PC-9 (cell line): ENCODE data around the gene SLC39A13. TPM values are rescaled to one million over a fixed set of nuclear protein-coding genes. Genes with fewer than 3 reads are reported as not detected.
A peak's percentile ranks its signal among the peaks of the same experiment; 100 is the strongest.

Source experiments
- BruUV-seq: library from RNA; stranded (reverse); fragments of 400-500 nt; replicated peaks from 2 replicates; lab custom pipeline; 2021; lab: Mats Ljungman, UMichigan
- CTCF ChIA-PET: fragments of 300-600 bp; sonication (Branson Sonifier 250); formaldehyde crosslinking; loops from one replicate; lab custom pipeline; 2022; ENCODE audit warnings: antibody characterized with exemption; lab: Charles Lee
- POLR2A ChIA-PET: fragments of 300-600 bp; sonication (Branson Sonifier 250); formaldehyde crosslinking; loops from one replicate; lab custom pipeline; 2022; ENCODE audit warnings: antibody characterized with exemption; ENCODE audit not compliant: unreplicated experiment; lab: Charles Lee
- DNase-seq, 2 experiments: peaks; one replicate each; pipeline versions ENCODE4 v3.0.0 to v3.0.0-alpha.2; 2015 to 2022; ENCODE audit warnings: mixed read lengths in 1 of 2
- H2AFZ ChIP-seq: fragments of 200-600 bp; sonication (generic); 2 replicates; pipeline ENCODE4 v1.8.1; 2017; ENCODE audit warnings: antibody characterized with exemption
- H3F3A ChIP-seq: fragments of 200-600 bp; sonication (generic); 2 replicates; pipeline ENCODE4 v1.8.1; 2017; ENCODE audit warnings: antibody characterized with exemption, mild to moderate bottlenecking, low read depth; ENCODE audit not compliant: insufficient read depth
- H3K27ac ChIP-seq: fragments of 200-600 bp; sonication (generic); 2 replicates; pipeline ENCODE4 v1.6.1; 2016; ENCODE audit warnings: mixed run types
- H3K27me3 ChIP-seq: fragments of 200-600 bp; sonication (generic); 2 replicates; pipeline ENCODE4 v1.6.1; 2016; ENCODE audit warnings: low read depth, mixed run types; ENCODE audit not compliant: insufficient read depth
- H3K36me3 ChIP-seq: fragments of 200-600 bp; sonication (generic); 2 replicates; pipeline ENCODE4 v1.6.1; 2016; ENCODE audit warnings: low read depth, mixed run types
- H3K4me1 ChIP-seq: fragments of 200-600 bp; sonication (generic); replicated peaks from 2 replicates; pipeline ENCODE4 v1.6.1; 2016; ENCODE audit warnings: mixed run types; ENCODE audit not compliant: insufficient read depth
- H3K4me2 ChIP-seq: fragments of 200-600 bp; sonication (generic); 2 replicates; pipeline ENCODE4 v1.6.1; 2017; ENCODE audit warnings: mixed run types
- H3K4me3 ChIP-seq: fragments of 200-600 bp; sonication (generic); 2 replicates; pipeline ENCODE4 v1.6.1; 2016; ENCODE audit warnings: mixed run types
- H3K79me2 ChIP-seq: fragments of 200-600 bp; sonication (generic); 2 replicates; pipeline ENCODE4 v1.6.1; 2017; ENCODE audit warnings: low read depth, mixed run types
- H3K9me2 ChIP-seq: fragments of 200-600 bp; sonication (generic); 2 replicates; pipeline ENCODE4 v1.8.1; 2017; ENCODE audit warnings: mild to moderate bottlenecking; ENCODE audit not compliant: insufficient read depth
- H3K9me3 ChIP-seq: fragments of 200-600 bp; sonication (generic); 2 replicates; pipeline ENCODE4 v1.8.1; 2016; ENCODE audit warnings: low read depth; ENCODE audit not compliant: insufficient read depth
- H4K20me1 ChIP-seq: fragments of 200-600 bp; sonication (generic); 2 replicates; pipeline ENCODE4 v1.8.1; 2017; ENCODE audit not compliant: insufficient read depth
- EZH2 ChIP-seq: fragments of 200-600 bp; sonication (generic); IDR thresholded peaks from 2 replicates; pipeline ENCODE4 v1.8.0; 2017; ENCODE audit warnings: antibody characterized with exemption, low read depth
- intact Hi-C: fragments of 100-400 bp; cut with micrococcal nuclease; formaldehyde crosslinking; loops from one replicate; pipeline ENCODE4 v1.10.0; 2022; ENCODE audit not compliant: unreplicated experiment
- total RNA-seq: library from RNA; stranded (reverse); gene quantifications from 2 replicates; pipeline ENCODE4 v1.2.3, GENCODE V29; 2021
- TF ChIP-seq, protein P1 (sequence below): fragments of 200-600 bp; sonication (generic); conservative IDR thresholded peaks from 2 replicates; pipeline ENCODE4 v1.6.1; 2017; ENCODE audit warnings: mixed run types, antibody characterized with exemption, mild to moderate bottlenecking, moderate library complexity

Gene SLC39A13
- total RNA-seq, 1 experiment from 2014 or later, result 28.8 TPM

GRCh38 chr11:47414685-47415070 is 6.3 kb downstream of the SLC39A13 start:
- no peak overlapping the region for H3K4me3 ChIP-seq
- TF ChIP-seq, protein P1, sequence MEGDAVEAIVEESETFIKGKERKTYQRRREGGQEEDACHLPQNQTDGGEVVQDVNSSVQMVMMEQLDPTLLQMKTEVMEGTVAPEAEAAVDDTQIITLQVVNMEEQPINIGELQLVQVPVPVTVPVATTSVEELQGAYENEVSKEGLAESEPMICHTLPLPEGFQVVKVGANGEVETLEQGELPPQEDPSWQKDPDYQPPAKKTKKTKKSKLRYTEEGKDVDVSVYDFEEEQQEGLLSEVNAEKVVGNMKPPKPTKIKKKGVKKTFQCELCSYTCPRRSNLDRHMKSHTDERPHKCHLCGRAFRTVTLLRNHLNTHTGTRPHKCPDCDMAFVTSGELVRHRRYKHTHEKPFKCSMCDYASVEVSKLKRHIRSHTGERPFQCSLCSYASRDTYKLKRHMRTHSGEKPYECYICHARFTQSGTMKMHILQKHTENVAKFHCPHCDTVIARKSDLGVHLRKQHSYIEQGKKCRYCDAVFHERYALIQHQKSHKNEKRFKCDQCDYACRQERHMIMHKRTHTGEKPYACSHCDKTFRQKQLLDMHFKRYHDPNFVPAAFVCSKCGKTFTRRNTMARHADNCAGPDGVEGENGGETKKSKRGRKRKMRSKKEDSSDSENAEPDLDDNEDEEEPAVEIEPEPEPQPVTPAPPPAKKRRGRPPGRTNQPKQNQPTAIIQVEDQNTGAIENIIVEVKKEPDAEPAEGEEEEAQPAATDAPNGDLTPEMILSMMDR, result no peak
- no peaks in the 10 kb centered on the region for H3K36me3 ChIP-seq
- intact Hi-C loops, result no loop called here
- DNase-seq, result no peak
- peaks cover 24% of the 10 kb centered on the region for H3K4me1 ChIP-seq
- H2AFZ ChIP-seq, result no peak overlapping the region
- no peak overlapping the region for H3K27ac ChIP-seq
- CTCF ChIA-PET, result no interaction called here
- POLR2A ChIA-PET, result no interaction called here
- no peaks in the 10 kb centered on the region for H3K9me2 ChIP-seq
- peaks cover 56% of the 10 kb centered on the region; the same call in 1 of the 2 replicates for H3F3A ChIP-seq
- H3K79me2 ChIP-seq, result no peaks in the 10 kb centered on the region
- no peaks in the 10 kb centered on the region for H3K27me3 ChIP-seq
- H3K4me2 ChIP-seq, result no peak overlapping the region
- no peaks in the 10 kb centered on the region for H3K9me3 ChIP-seq
- BruUV-seq, result no TSS peak
- no peaks in the 10 kb centered on the region; the same call in none of the 2 replicates for H4K20me1 ChIP-seq

DNA sequence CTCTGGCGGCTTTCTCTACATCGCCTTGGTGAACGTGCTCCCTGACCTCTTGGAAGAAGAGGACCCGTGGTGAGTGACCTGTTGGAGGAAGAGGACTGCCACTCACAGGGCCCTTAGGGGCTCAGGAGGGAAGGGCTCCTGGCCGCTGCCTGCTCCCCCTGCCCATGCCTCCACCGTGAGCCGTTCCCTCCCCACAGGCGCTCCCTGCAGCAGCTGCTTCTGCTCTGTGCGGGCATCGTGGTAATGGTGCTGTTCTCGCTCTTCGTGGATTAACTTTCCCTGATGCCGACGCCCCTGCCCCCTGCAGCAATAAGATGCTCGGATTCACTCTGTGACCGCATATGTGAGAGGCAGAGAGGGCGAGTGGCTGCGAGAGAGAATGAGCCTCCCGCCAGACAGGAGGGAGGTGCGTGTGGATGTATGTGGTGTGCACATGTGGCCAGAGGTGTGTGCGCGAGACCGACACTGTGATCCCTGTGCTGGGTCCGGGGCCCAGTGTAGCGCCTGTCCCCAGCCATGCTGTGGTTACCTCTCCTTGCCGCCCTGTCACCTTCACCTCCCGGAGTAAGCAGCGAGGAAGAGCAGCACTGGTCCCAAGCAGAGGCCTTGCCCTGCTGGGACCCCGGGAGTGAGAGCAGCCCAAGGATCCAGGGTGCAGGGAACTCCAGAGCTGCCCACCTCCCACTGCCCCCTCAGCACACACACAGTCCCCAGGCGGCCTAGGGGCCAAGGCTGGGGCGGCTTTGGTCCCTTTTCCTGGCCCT is 6.9 kb downstream of the SLC39A13 start:
- H3K9me3 ChIP-seq, result no peaks in the 10 kb centered on the region
- CTCF ChIA-PET, result interaction anchor here (0.5 to 1.0 kb wide), 4 partner anchors 12 to 748 kb away, joined by 3 to 4 read pairs (median 4); no protein-coding TSS in a partner anchor

GRCh38 chr11:47415949-47416472 is 7.6 kb downstream of the SLC39A13 start:
- no TSS peak for BruUV-seq
- peak overlapping the region; percentile 34; the same call in 1 of the 2 replicates for H3K27ac ChIP-seq
- TF ChIP-seq, protein P1, result no peak
- no peak for TF ChIP-seq EZH2

More for the DNA sequence above, 6.9 kb downstream of the SLC39A13 start:
- DNase-seq, result no peak
- Histone ChIP-seq H3K9me2 (no peaks in the 10 kb centered on the region), H3K27me3 (no peaks in the 10 kb centered on the region), H4K20me1 (no peaks in the 10 kb centered on the region; the same call in none of the 2 replicates), H3F3A (peaks cover 50% of the 10 kb centered on the region; the same call in 1 of the 2 replicates), H3K4me3 (no peak overlapping the region), H3K79me2 (no peaks in the 10 kb centered on the region), H2AFZ (no peak overlapping the region), H3K4me2 (peak overlapping the region; percentile 40; the same call in 1 of the 2 replicates), H3K27ac (peak overlapping the region; percentile 34; the same call in 1 of the 2 replicates), H3K4me1 (peaks cover 18% of the 10 kb centered on the region), H3K36me3 (no peaks in the 10 kb centered on the region)
- BruUV-seq, result no TSS peak
- intact Hi-C loops, result no loop called here
- POLR2A ChIA-PET, result interaction anchor here (0.7 kb wide), 1 partner anchor 317 kb away, joined by 3 read pairs; no protein-coding TSS in a partner anchor
- TF ChIP-seq, protein P1, result no peak
- TF ChIP-seq EZH2, result no peak

More at GRCh38 chr11:47415949-47416472, 7.6 kb downstream of the SLC39A13 start:
- intact Hi-C loops, result no loop called here
- H3K79me2 ChIP-seq, result no peaks in the 10 kb centered on the region
- H3K9me2 ChIP-seq, result no peaks in the 10 kb centered on the region
- POLR2A ChIA-PET, result interaction anchor here (0.7 kb wide), 1 partner anchor 316 kb away, joined by 3 read pairs; no protein-coding TSS in a partner anchor
- peaks cover 47% of the 10 kb centered on the region; the same call in 1 of the 2 replicates for H3F3A ChIP-seq
- H3K4me3 ChIP-seq, result no peak overlapping the region
- no peaks in the 10 kb centered on the region for H3K27me3 ChIP-seq
- peaks cover 17% of the 10 kb centered on the region for H3K4me1 ChIP-seq
- no peaks in the 10 kb centered on the region; the same call in none of the 2 replicates for H4K20me1 ChIP-seq
- CTCF ChIA-PET, result interaction anchor here (0.5 to 1.0 kb wide), 4 partner anchors 11 to 749 kb away, joined by 3 to 4 read pairs (median 4); no protein-coding TSS in a partner anchor
- DNase-seq, result peak; percentile 82 to 93
- H3K9me3 ChIP-seq, result no peaks in the 10 kb centered on the region
- H3K36me3 ChIP-seq, result 0 out of 2 replicates have a peak, but pooled peaks cover 4% of the 10 kb centered on the region
- peak overlapping the region; percentile 40 for H3K4me2 ChIP-seq
- H2AFZ ChIP-seq, result no peak overlapping the region
